PC-3 (cell line): ENCODE data around the gene WDR83.

Source experiments
- EZH2 ChIP-seq: fragments of 300-600 bp; sonication (generic); IDR thresholded peaks from one replicate; pipeline ENCODE4 v1.6.1; 2017; ENCODE audit warnings: antibody characterized with exemption, mild to moderate bottlenecking, low read length; ENCODE audit not compliant: unreplicated experiment
- EZH2phosphoT487 ChIP-seq: fragments of 300-600 bp; sonication (generic); IDR thresholded peaks from 2 replicates; pipeline ENCODE4 v1.6.1; 2018; ENCODE audit warnings: mild to moderate bottlenecking, antibody characterized with exemption, low read length, borderline replicate concordance

GRCh38 chr19:12666265-12667048 is at the start of gene WDR83, which contains the start of gene MAN2B1:
- no peak for TF ChIP-seq EZH2phosphoT487
- no peak for TF ChIP-seq EZH2
